Cardiac fibroblast (primary cell): Measurements from ENCODE around the gene TRIM21.

Experiments
- DNase-seq, 2 donors: peaks; one replicate each; pipeline versions ENCODE4 v3.0.0 to v3.0.0-alpha.2; 2010; ENCODE audit warnings: low read depth in 2 of 2
- H3K4me3 ChIP-seq, 2 donors: replicated peaks in 1 of 2; 1 replicate in 1 of 2; 2 replicates in 1 of 2; pipeline ENCODE4 v1.5.1; 2011; ENCODE audit warnings: low read depth in 2 of 2, low read length in 2 of 2, mild to moderate bottlenecking in 2 of 2, moderate library complexity in 1 of 2
- CTCF ChIP-seq: IDR thresholded peaks from one replicate; pipeline ENCODE4 v1.5.1; 2011; ENCODE audit warnings: low read depth, mild to moderate bottlenecking, low read length, inconsistent platforms

TRIM21 gene

GRCh38 chr11:4393209-4393857, at the start of gene TRIM21:
Gene TRIM21 (minus strand): TSS chr11:4393702. CDS start chr11:4390409, 3,293 bp downstream.
- H3K4me3 ChIP-seq = peak within 1 kb of the TSS; percentile 92 to 97
- DNase-seq = peak; percentile 84 to 88
- TF ChIP-seq CTCF = no peak

- H3K4me3 ChIP-seq = no peak overlapping the region
- TF ChIP-seq CTCF = no peak
- no peak for DNase-seq
Measured at GRCh38 chr11:4441515-4441914, 48.0 kb upstream of the TRIM21 start.

GRCh38 chr11:4436411-4436810, 42.9 kb upstream of the TRIM21 start:
- H3K4me3 ChIP-seq = no peak overlapping the region
- no peak for DNase-seq
- TF ChIP-seq CTCF = no peak

DNA sequence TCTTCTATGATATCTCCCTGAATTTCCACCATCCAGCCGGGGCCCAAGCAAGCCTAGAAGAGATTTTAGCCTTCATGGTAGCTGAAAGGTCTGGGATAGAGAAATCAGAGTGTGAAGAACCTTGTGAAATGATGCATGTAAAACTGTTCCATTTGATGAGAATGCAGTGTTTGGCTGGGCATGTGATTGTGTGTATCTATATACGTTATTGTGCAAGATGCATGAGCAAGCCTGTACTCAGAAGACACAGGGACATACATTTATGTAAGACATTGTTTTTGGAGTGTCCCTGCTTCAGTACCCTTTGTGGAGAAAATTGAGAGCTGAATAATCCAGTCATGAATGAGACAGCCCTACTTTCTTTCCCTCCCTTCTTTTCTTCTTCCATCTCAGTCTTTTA, 40.4 kb upstream of the TRIM21 start:
- TF ChIP-seq CTCF = no peak
- H3K4me3 ChIP-seq = no peak overlapping the region
- DNase-seq = no peak

DNA sequence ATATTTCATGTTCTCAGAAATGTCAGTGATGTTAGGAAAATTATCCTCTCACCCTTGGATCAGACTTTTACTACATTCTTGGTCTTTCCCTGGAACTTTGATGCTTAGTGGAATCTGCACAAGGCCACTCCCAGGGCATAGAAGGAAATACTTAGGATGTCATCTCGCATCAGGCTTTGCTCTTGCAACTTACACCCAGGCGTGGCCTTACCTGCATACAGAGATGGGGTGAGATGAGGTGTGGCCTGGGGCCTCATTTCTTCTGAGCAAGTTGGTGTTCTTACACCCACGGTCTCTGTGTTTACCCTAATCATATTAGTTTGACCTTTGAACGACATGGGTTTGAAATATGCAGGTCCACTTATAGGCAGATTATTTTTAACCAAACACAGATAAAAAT, 36.5 kb upstream of the TRIM21 start:
- TF ChIP-seq CTCF = no peak
- H3K4me3 ChIP-seq = no peak overlapping the region
- no peak for DNase-seq

- DNase-seq = no peak
- no peak for TF ChIP-seq CTCF
- H3K4me3 ChIP-seq = no peak overlapping the region
Measured at GRCh38 chr11:4418403-4418802, 24.9 kb upstream of the TRIM21 start.

- no peak overlapping the region for H3K4me3 ChIP-seq
- DNase-seq = no peak
- no peak for TF ChIP-seq CTCF
Measured at GRCh38 chr11:4416816-4417215, 23.3 kb upstream of the TRIM21 start.
